SK-N-SH (cell line): ENCODE measurements around the gene MOK. TPM values are rescaled to one million over a fixed set of nuclear protein-coding genes. Genes with fewer than 3 reads are reported as not detected.

Experiments
- CTCF ChIA-PET: fragments of 300-600, 350-600 bp; formaldehyde crosslinking; extraction: SDS; loops from one replicate; lab custom pipeline; 2021; lab: Yijun Ruan, JAX
- POLR2A ChIA-PET: fragments of 350-600 bp; sonication (Branson Sonifier 250); formaldehyde crosslinking; extraction: SDS; loops from one replicate; lab custom pipeline; 2020; ENCODE audit warnings: antibody characterized with exemption, inconsistent platforms; lab: Yijun Ruan, JAX
- DNase-seq: peaks from one replicate; pipeline ENCODE4 v3.0.0; 2012
- H2AFZ ChIP-seq: fragments of 200-600 bp; sonication (generic); 2 replicates; pipeline ENCODE4 v1.8.1; 2016; ENCODE audit warnings: antibody characterized with exemption, mild to moderate bottlenecking, low read depth
- H3F3A ChIP-seq: fragments of 200-600 bp; sonication (generic); replicated peaks from 2 replicates; pipeline ENCODE3; 2016; ENCODE audit warnings: antibody characterized with exemption, mild to moderate bottlenecking; ENCODE audit not compliant: insufficient read depth
- H3K27ac ChIP-seq, 2 experiments: fragments of 200-500 bp in 1 of 2; fragments of 200-600 bp in 1 of 2; sonication (Bioruptor generic) in 1 of 2; sonication (generic), shearing (Covaris generic) in 1 of 2; 2 replicates each; pipeline versions ENCODE4 v1.5.1 to v1.6.1; 2014 to 2016; ENCODE audit warnings: low read depth in 2 of 2, inconsistent platforms in 1 of 2, low read length in 1 of 2, mild to moderate bottlenecking in 1 of 2, mixed read lengths in 1 of 2
- H3K27me3 ChIP-seq: fragments of 200-600 bp; sonication (generic), shearing (Covaris generic); 2 replicates; pipeline ENCODE4 v1.6.1; 2016; ENCODE audit warnings: mixed run types; ENCODE audit not compliant: insufficient read depth
- H3K36me3 ChIP-seq, 2 experiments: fragments of 200-500 bp in 1 of 2; fragments of 200-600 bp in 1 of 2; sonication (Bioruptor generic) in 1 of 2; sonication (generic) in 1 of 2; replicated peaks in 1 of 2; 2 replicates each; pipeline versions ENCODE3 to v1.5.1; 2014 to 2016; ENCODE audit warnings: low read length in 1 of 2, mild to moderate bottlenecking in 1 of 2; ENCODE audit not compliant: insufficient read depth in 2 of 2, control insufficient read depth in 1 of 2
- H3K4me1 ChIP-seq, 2 experiments: fragments of 200-500 bp in 1 of 2; fragments of 200-600 bp in 1 of 2; sonication (Bioruptor generic) in 1 of 2; sonication (generic), shearing (Covaris generic) in 1 of 2; 2 replicates each; pipeline versions ENCODE4 v1.5.1 to v1.6.1; 2014 to 2016; ENCODE audit warnings: low read depth in 1 of 2, low read length in 1 of 2, mixed run types in 1 of 2; ENCODE audit not compliant: insufficient read depth in 2 of 2, control insufficient read depth in 1 of 2
- H3K4me2 ChIP-seq: fragments of 200-600 bp; sonication (generic), shearing (Covaris generic); 2 replicates; pipeline ENCODE4 v1.6.1; 2017; ENCODE audit warnings: mixed run types
- H3K4me3 ChIP-seq, 2 experiments: fragments of 200-500 bp in 1 of 2; fragments of 200-600 bp in 1 of 2; sonication (Bioruptor generic) in 1 of 2; sonication (generic), shearing (Covaris generic) in 1 of 2; 2 replicates each; pipeline versions ENCODE4 v1.5.1 to v1.8.1; 2014 to 2016; ENCODE audit warnings: low read depth in 2 of 2, inconsistent platforms in 1 of 2, low read length in 1 of 2, mild to moderate bottlenecking in 1 of 2, mixed read lengths in 1 of 2, moderate library complexity in 1 of 2
- H3K79me2 ChIP-seq: fragments of 200-600 bp; sonication (generic); 2 replicates; pipeline ENCODE4 v1.8.1; 2017; ENCODE audit warnings: mild to moderate bottlenecking; ENCODE audit not compliant: insufficient read depth
- H3K9ac ChIP-seq: fragments of 200-600 bp; sonication (generic); 2 replicates; pipeline ENCODE4 v1.6.1; 2017; ENCODE audit warnings: mixed run types
- H3K9me2 ChIP-seq: fragments of 200-600 bp; sonication (generic); 2 replicates; pipeline ENCODE4 v1.6.1; 2017; ENCODE audit warnings: mixed run types
- H3K9me3 ChIP-seq: fragments of 200-600 bp; sonication (generic); 2 replicates; pipeline ENCODE4 v1.6.1; 2017; ENCODE audit warnings: mixed run types, mild to moderate bottlenecking, moderate library complexity
- H4K20me1 ChIP-seq: fragments of 200-600 bp; sonication (generic); 2 replicates; pipeline ENCODE4 v1.6.1; 2017; ENCODE audit warnings: mild to moderate bottlenecking, mixed run types; ENCODE audit not compliant: insufficient read depth
- CHD2 ChIP-seq: fragments of 150-350 bp; IDR thresholded peaks from 2 replicates; pipeline ENCODE4 v1.6.1; 2018; ENCODE audit warnings: low read length; ENCODE audit not compliant: partially characterized antibody
- ELF1 ChIP-seq: IDR thresholded peaks from 2 replicates; pipeline ENCODE4 v1.4.0; 2012
- EP300 ChIP-seq, 2 experiments: IDR thresholded peaks; 2 replicates each; pipeline versions ENCODE4 v1.4.0 to v1.6.1; 2012; ENCODE audit warnings: borderline replicate concordance in 1 of 2, low read depth in 1 of 2, low read length in 1 of 2
- EZH2phosphoT487 ChIP-seq: fragments of 200-600 bp; sonication (generic); IDR thresholded peaks from 2 replicates; pipeline ENCODE4 v1.6.1; 2017; ENCODE audit warnings: low read depth, mixed run types, mild to moderate bottlenecking, antibody characterized with exemption, moderate library complexity, borderline replicate concordance
- FOSL2 ChIP-seq: IDR thresholded peaks from 2 replicates; pipeline ENCODE4 v1.4.0; 2012; ENCODE audit warnings: low read depth, mild to moderate bottlenecking, moderate library complexity, borderline replicate concordance
- FOXJ3 ChIP-seq: sonication (generic); formaldehyde crosslinking; IDR thresholded peaks from 2 replicates; pipeline ENCODE4 v1.5.1; 2020; ENCODE audit warnings: mild to moderate bottlenecking, missing genetic modification reagents
- FOXM1 ChIP-seq: IDR thresholded peaks from 2 replicates; pipeline ENCODE4 v1.4.0; 2012; ENCODE audit warnings: low read depth, mild to moderate bottlenecking
- GABPA ChIP-seq: IDR thresholded peaks from 2 replicates; pipeline ENCODE4 v1.4.0; 2012; ENCODE audit warnings: low read depth, mild to moderate bottlenecking
- JUND ChIP-seq: IDR thresholded peaks from 2 replicates; pipeline ENCODE4 v1.4.0; 2012
- MAX ChIP-seq: IDR thresholded peaks from 2 replicates; pipeline ENCODE4 v1.4.0; 2012; ENCODE audit warnings: low read depth
- MEF2A ChIP-seq: IDR thresholded peaks from 2 replicates; pipeline ENCODE4 v1.4.0; 2012; ENCODE audit warnings: low read depth, borderline replicate concordance
- NFIC ChIP-seq: IDR thresholded peaks from 2 replicates; pipeline ENCODE4 v1.4.0; 2012; ENCODE audit warnings: borderline replicate concordance
- PBX3 ChIP-seq: IDR thresholded peaks from 2 replicates; pipeline ENCODE4; 2012
- POLR2AphosphoS5 ChIP-seq: IDR thresholded peaks from 2 replicates; pipeline ENCODE4 v1.6.1; 2012; ENCODE audit warnings: low read depth, low read length
- RAD21 ChIP-seq: IDR thresholded peaks from 2 replicates; pipeline ENCODE4 v1.6.1; 2012; ENCODE audit warnings: mild to moderate bottlenecking, low read length
- RFX5 ChIP-seq: IDR thresholded peaks from 2 replicates; pipeline ENCODE4 v1.6.1; 2012; ENCODE audit warnings: mild to moderate bottlenecking, improper control_type of control experiment, low read length
- RXRA ChIP-seq: IDR thresholded peaks from 2 replicates; pipeline ENCODE4 v1.4.0; 2012; ENCODE audit warnings: low read depth, mild to moderate bottlenecking, borderline replicate concordance
- SMC3 ChIP-seq: IDR thresholded peaks from 2 replicates; pipeline ENCODE4 v1.6.1; 2012; ENCODE audit warnings: low read depth, low read length, improper control_type of control experiment
- TAF1 ChIP-seq: IDR thresholded peaks from 2 replicates; pipeline ENCODE4 v1.6.1; 2012; ENCODE audit warnings: low read depth, mild to moderate bottlenecking, low read length, moderate library complexity, borderline replicate concordance
- TCF12 ChIP-seq: IDR thresholded peaks from 2 replicates; pipeline ENCODE4 v1.4.0; 2012
- TEAD4 ChIP-seq: IDR thresholded peaks from 2 replicates; pipeline ENCODE4 v1.4.0; 2012; ENCODE audit warnings: mild to moderate bottlenecking, borderline replicate concordance; ENCODE audit not compliant: insufficient read depth
- USF2 ChIP-seq: fragments of 150-350 bp; IDR thresholded peaks from 2 replicates; pipeline ENCODE4 v1.6.1; 2017; ENCODE audit warnings: antibody characterized with exemption, low read length, low read depth, borderline replicate concordance
- YY1 ChIP-seq: IDR thresholded peaks from 2 replicates; pipeline ENCODE4 v1.4.0; 2012; ENCODE audit warnings: low read depth, mild to moderate bottlenecking
- ZBTB33 ChIP-seq: IDR thresholded peaks from 2 replicates; pipeline ENCODE4 v1.4.0; 2012; ENCODE audit warnings: low read depth, borderline replicate concordance
- WGBS: methylation state at CpG from one replicate; pipeline ENCODE4 v1.1.6; 2017; ENCODE audit warnings: low lambda C conversion rate; 5-methylcytosine and 5-hydroxymethylcytosine counted together
- polyA plus RNA-seq, 3 experiments: library from polyadenylated mRNA; depleted of rRNA; stranded (reverse); fragments of >200 nt; gene quantifications; 2 replicates each; pipeline ENCODE4 v1.2.3, GENCODE V29; 2012

MOK gene
- polyA plus RNA-seq, 1 of the 3 experiments (the other 2 are of a cell fraction), result 13.3 TPM

GRCh38 chr14:102280376-102280962 is 24.5 kb downstream of the MOK start (continued):
- TF ChIP-seq YY1, result no peak
- no peak for TF ChIP-seq ELF1
- peak; percentile 54; the same call in 1 of the 2 replicates for TF ChIP-seq FOSL2
- TF ChIP-seq JUND, result peak; percentile 54
- TF ChIP-seq RAD21, result no peak
- no peak for TF ChIP-seq FOXJ3
- no peak for TF ChIP-seq SMC3
- no peak for TF ChIP-seq RFX5
- TF ChIP-seq ZBTB33, result no peak
- TF ChIP-seq TEAD4, result no peak

GRCh38 chr14:102279688-102280348 is 25.1 kb downstream of the MOK start:
- no peaks in the 10 kb centered on the region for H3K79me2 ChIP-seq
- WGBS, result 30% methylated on average over 8 of the region's 8 CpGs
- peaks cover 0 to 8% of the 10 kb centered on the region in 2 experiments for H3K36me3 ChIP-seq
- H3K4me2 ChIP-seq, result peak overlapping the region; percentile 24
- no peak overlapping the region for H3K4me3 ChIP-seq
- H3F3A ChIP-seq, result peaks cover 26% of the 10 kb centered on the region
- DNase-seq, result no peak
- no peaks in the 10 kb centered on the region for H4K20me1 ChIP-seq
- H3K9ac ChIP-seq, result peak overlapping the region; percentile 69
- H2AFZ ChIP-seq, result peak overlapping the region; percentile 62; the same call in 1 of the 2 replicates
- peak overlapping the region in 1 of 2 experiments; percentile 84; a peak in 2 of 4 replicates for H3K27ac ChIP-seq
- H3K27me3 ChIP-seq, result no peaks in the 10 kb centered on the region
- peaks cover 2 to 23% of the 10 kb centered on the region in 2 experiments; a peak in 2 of 4 replicates for H3K4me1 ChIP-seq
- ChIA-PET POLR2A (no interaction called here), CTCF (interaction anchor here (1.2 kb wide), 1 partner anchor 8 kb away, joined by 3 read pairs; no protein-coding TSS in a partner anchor)
- no peaks in the 10 kb centered on the region for H3K9me3 ChIP-seq
- H3K9me2 ChIP-seq, result no peaks in the 10 kb centered on the region
- TF ChIP-seq CHD2 (no peak), FOXM1 (0 out of 2 replicates have a peak, but pooled peaks have one; percentile 6), GABPA (no peak), POLR2AphosphoS5 (peak; percentile 23; the same call in 1 of the 2 replicates), RXRA (peak; percentile 61; the same call in 1 of the 2 replicates), YY1 (no peak), EP300 (IDR thresholded peaks at IDR 0.05; ENCODE audit: borderline replicate concordance in 1 of 2, low read depth in 1 of 2, low read length in 1 of 2) (peak in 1 of 2 experiments; percentile 83; a peak in 2 of 4 replicates), EZH2phosphoT487 (no peak), FOSL2 (peak; percentile 80; the same call in 1 of the 2 replicates), TCF12 (peak; percentile 82), JUND (peak; percentile 23; the same call in 1 of the 2 replicates), FOXJ3 (no peak), USF2 (no peak), NFIC (peak; percentile 68; the same call in 1 of the 2 replicates), MEF2A (no peak), TEAD4 (peak; percentile 63; the same call in 1 of the 2 replicates), TAF1 (no peak), PBX3 (peak; percentile 18; the same call in 1 of the 2 replicates), MAX (no peak; the same call in 1 of the 2 replicates), ZBTB33 (no peak)
